ELR (cell line): ENCODE measurements around the gene FBXO15.

ENCODE experiments used
- DNase-seq: peaks from one replicate; pipeline ENCODE4 v3.0.0-alpha.2; 2015; ENCODE audit warnings: low read depth

Gene FBXO15

GRCh38 chr18:74153377-74153776, 5.7 kb upstream of the FBXO15 start:
- DNase-seq, result no peak

- DNase-seq, result no peak
Measured at GRCh38 chr18:74152857-74153256, 5.2 kb upstream of the FBXO15 start.

DNA sequence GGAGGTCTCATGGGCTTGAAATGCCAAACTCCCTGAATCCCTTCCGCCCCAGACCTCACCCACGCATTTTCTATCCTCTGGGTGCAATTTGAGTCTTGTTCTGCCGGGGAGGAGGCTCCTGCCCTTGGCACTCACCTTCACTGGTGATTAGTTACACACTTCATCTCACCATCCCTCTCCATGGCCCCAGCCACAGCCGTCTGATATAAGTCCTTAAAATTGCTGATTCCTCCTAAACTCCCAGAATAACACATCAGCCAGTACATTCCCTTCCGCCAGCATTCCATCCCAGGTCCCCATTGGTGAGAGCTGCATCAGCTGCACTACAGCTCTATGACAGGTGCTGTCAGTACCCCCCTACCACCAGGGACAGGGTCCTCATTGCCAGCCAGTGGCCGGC, 4.6 kb upstream of the FBXO15 start:
- DNase-seq, result no peak

DNA sequence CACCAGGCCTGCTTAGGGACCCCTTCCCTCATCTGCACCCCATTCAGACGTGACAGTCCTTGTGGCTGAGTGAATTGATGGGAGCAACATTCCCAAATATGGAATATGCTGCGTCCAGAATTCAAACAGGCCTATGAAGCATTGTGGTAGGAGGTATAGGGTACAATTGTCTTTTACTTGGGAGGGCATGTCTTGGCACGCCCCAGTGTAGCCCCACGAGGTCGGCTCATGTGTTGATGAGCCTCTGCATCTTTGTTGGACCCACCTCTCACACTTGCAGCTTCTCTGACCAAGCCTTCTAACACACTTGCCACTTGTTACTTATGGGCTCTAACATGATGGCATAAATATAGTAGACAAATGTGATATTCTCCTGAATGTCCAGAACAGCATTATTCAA, 2.2 kb upstream of the FBXO15 start:
- no peak for DNase-seq

DNA sequence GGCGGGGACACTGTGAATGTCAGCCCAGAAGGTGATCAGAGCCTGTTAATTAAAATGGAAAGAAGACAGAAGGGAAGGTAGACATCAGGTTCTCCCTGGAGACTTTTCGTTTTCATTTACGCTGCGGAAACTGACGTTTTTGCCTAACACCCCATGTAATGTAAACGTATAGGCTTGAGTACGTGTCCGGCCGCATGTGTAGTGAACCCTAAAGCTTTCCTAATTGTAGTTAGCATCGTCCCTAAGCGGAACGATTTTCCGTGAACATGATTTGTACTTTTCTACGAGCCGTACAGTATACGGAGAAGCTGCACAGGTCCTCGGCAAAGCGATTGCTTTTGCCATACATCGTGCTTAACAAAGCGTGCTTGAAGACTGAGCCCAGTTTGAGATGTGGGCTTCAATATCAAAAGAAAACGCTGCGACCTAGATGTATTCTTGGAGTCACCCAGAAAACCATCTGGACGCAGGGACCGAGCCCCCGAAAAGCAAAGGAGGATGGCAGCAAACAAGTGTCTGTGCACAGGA, 973 bp upstream of the FBXO15 start:
- peak; percentile 6 for DNase-seq

GRCh38 chr18:74147491-74147778, 199 bp downstream of the FBXO15 start:
- DNase-seq, result no peak

GRCh38 chr18:74146756-74147155, 878 bp downstream of the FBXO15 start:
- peak; percentile 11 for DNase-seq

DNA sequence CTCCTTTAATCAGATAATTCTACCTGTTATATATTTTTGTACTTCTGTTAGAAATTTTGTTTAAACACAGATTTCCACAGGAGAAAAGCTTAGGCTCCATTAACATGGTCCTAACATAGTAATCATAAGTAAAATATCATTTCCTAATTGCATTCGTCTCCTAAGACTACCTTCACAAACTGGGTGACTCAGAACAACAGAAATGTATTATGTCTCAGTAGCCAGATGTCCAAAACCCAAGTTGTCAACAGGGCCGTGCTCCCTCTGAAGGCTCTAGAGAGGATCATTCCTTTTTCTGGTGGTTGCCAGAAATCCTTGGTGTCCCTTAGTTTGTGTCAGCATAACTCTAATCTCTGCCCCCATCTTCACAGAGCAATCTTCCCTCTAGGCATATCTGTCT, 5.4 kb downstream of the FBXO15 start:
- DNase-seq, result peak; percentile 10

DNA sequence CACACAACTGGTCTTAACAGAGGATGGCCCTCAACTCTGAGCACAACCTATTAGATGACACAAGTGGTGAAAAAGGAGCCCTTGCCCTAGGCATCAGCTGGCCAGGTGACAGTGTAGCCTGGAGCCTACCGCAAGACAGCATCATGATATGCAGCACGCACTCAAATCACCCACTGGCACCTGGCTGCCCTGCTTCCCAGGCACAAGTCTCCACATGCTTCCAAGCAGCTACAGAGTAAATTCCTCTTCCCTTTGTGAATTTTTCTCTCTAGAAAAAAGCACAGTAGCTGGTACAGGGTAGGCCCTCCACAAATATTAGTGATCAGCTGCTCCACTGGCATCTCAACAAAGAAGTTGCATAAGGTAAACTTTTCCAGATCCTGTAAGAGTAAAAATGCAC, 6.0 kb downstream of the FBXO15 start:
- DNase-seq, result no peak

GRCh38 chr18:74140582-74140981, 7.1 kb downstream of the FBXO15 start:
- no peak for DNase-seq

- DNase-seq, result peak; percentile 72
Measured at GRCh38 chr18:74139888-74140287, 7.7 kb downstream of the FBXO15 start.

DNA sequence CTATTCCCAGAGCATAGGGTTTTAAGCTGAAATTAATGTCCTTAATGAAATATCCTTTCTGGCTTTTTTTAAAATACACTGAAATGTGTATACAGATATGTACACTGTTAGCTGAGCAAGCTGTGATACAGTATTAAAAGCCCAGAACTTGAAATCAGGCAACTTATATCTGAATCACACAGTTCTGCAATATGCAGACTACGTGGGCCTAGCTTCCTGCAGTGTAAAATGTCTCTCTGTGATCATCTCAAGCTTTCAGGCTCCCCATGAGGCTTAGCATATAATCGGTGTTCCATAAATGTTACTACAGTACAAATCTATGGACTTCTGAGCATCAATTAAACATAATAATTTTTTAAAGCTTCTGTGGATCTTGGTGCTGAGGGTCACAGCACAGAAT, 8.2 kb downstream of the FBXO15 start:
- DNase-seq, result no peak

- no peak for DNase-seq
Measured at GRCh38 chr18:74137920-74138538, 9.6 kb downstream of the FBXO15 start.

DNA sequence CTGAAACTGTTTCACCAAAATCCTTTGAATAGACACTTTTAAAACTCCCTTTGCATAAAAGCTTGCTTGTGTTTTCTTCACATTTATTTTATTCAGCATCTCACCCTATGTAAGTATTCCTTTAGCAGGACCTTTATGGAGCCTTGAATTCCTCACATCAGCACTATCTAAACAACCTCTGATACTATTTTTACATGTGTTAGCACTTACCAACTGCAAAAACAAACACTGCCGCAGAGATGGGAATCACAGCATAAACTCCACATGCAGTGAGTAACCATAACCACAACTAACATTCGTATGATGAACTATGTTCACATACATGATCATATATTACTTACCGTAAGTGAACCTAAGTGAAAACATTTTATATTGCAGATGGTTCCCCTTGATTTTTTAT, 15.4 kb downstream of the FBXO15 start:
- DNase-seq, result no peak

DNA sequence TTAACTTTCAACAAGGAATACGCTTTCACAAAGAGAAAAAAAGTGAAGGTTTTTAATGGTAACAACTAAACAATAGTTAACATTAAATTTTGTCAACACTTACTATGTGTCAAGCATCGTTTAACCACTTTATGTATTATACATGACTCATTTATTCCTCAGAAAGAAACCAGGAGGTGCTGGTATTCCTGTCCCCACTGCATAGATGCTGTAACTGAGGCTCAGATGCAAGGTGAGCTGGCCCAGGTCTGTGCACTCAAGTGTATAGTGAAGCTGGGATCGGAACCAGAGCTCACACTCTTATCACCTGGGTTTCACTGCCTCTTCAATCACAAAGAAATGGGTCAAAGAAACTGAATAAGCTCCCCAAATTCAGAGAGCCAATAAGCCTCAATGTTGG, 16.5 kb downstream of the FBXO15 start:
- DNase-seq, result no peak

DNA sequence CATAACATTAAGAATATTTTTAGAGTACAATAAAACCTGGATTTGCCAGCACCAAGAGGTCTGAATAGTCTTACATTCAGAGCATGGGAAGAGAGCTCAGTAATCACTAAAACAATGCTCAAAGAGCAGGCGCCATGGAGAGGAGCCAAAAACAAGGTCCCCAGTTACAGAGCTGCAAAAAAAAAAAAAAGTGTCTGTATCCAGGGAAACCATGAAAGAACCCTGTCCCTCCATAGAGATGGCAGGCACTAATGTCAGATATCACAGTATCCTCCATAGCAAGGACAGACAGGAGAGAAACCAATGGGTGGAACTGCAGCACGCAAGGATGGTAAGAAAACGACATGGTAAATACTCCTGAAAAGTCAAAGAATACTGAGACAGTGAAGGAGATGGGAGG, 19.5 kb downstream of the FBXO15 start:
- no peak for DNase-seq

- DNase-seq, result no peak
Measured at GRCh38 chr18:74126684-74127655, 20.7 kb downstream of the FBXO15 start.

GRCh38 chr18:74124642-74125041, 23.0 kb downstream of the FBXO15 start:
- no peak for DNase-seq

GRCh38 chr18:74123200-74123599, 24.4 kb downstream of the FBXO15 start:
- no peak for DNase-seq

DNA sequence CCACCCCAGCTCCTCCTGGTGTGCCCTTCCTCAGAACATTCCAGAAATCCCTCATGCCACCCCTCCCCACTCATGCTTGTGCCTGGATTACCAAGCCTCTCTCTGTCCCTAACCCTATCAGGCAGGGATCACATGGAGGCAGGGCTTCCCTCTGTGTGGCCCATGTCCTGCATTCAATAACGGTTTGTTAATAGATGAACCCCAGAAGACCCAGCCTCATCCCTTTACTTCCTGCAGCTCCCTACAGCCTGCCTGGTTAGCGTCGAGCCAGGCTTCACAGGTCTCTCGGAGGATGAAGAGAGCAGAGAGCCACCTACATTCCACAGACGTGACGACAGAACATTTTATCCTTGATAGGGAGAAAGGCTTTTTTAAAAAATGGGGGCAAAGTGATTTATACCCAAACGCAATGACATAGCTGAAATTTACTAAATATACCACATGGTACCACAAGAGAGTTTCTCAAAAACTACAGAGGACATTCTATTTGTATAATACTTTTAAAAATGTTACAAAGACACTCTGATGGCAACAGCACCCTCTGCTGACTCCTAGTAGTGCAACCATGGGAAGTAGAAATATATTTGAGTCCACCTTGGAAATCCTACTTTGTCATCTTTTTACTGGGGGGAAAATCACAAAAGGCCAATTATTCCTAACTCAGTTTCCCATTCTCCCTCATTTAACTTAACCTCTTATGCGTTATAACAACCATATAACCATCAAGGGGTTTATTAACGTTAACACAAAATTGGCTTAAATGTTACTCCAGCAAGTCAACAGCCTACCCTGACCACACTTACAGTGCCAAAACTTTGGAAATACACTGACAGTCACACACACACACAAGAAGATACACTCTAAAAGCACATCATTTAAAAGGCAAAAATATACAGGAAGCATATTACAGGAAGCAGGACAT, 30.7 kb downstream of the FBXO15 start:
- peak; percentile 51 for DNase-seq

DNA sequence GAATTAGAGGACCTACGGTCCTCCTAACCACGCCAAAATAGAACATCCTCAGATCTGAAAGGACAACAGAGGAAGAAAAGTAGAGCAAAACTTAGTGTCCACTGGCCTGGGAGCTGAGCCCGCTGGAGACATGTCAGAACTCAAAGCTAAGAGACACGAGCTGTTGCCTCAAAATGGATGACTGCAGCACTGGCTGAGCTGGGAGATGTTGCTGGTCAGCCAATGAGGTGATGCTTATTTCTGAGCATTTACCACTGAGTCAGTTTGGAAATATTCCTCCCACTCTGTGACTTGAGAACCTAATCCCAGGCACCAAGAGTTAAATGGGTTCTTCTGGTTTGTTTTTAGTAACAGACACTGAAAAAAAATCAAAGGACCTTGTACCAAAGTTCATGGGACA, 32.6 kb downstream of the FBXO15 start:
- peak; percentile 39 for DNase-seq

- DNase-seq, result no peak
Measured at GRCh38 chr18:74114116-74114515, 33.5 kb downstream of the FBXO15 start.
